Mammary epithelial cell (primary cell): Measurements from ENCODE around the gene C1orf50.

Source experiments
- CTCF ChIP-seq, 2 donors: IDR thresholded peaks in 1 of 2; conservative IDR thresholded peaks in 1 of 2; 2 replicates each; pipeline ENCODE4 v1.5.1; 2011 to 2012; ENCODE audit warnings: inconsistent platforms in 2 of 2, low read length in 2 of 2, mild to moderate bottlenecking in 2 of 2, control low read depth in 1 of 2, low read depth in 1 of 2; ENCODE audit not compliant: insufficient read depth in 1 of 2; ENCODE audit errors: extremely low read depth in 1 of 2
- EZH2 ChIP-seq: IDR thresholded peaks from 2 replicates; pipeline ENCODE4 v1.6.1; 2012; ENCODE audit warnings: low read length, inconsistent platforms, borderline replicate concordance

DNA sequence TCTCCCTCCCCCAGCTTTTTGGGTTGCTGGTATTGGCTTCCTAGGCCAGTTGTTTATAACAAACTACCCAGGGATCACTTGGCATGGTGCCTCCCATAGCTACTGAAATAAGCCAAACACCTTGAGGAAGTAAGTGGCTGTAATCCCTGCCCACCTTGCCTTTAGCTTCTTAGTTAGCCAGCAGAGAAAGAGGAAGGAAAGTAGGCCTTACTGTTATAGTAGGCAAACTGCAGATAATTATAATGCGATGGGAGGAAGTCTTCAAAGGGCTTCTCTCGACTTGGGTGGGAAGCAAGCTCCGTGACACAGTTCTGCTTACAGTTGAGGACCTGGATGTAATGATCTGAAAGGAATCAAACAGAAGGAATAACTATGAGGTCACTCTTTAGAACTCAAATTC lies 8.4 kb upstream of the C1orf50 start:
- no peak for TF ChIP-seq CTCF (conservative IDR thresholded peaks at IDR 0.05 in 1 of 2, IDR thresholded peaks at IDR 0.05 in 1 of 2; ENCODE audit: extremely low read depth in 1 of 2, insufficient read depth in 1 of 2, low read depth in 1 of 2, low read length in 2 of 2)
- no peak for TF ChIP-seq EZH2
